Chondrocyte (in vitro differentiated cells): Measurements from ENCODE around the gene ANKRD39. TPM values are rescaled to one million over a fixed set of nuclear protein-coding genes. Genes with fewer than 3 reads are reported as not detected.
A peak's percentile ranks its signal among the peaks of the same experiment; 100 is the strongest.

ENCODE experiments used
- DNase-seq: peaks from one replicate; pipeline ENCODE4 v3.0.0; 2021; ENCODE audit warnings: mixed read lengths, low spot score
- H3K27ac Mint-ChIP-seq: one replicate; pipeline ENCODE4 v1.8.0; 2021; ENCODE audit warnings: mild to moderate bottlenecking, moderate library complexity, mixed read lengths; ENCODE audit not compliant: unreplicated experiment
- H3K27me3 Mint-ChIP-seq: 2 replicates; pipeline ENCODE4 v1.8.0; 2021; ENCODE audit warnings: low read depth, mixed read lengths
- H3K36me3 Mint-ChIP-seq: 2 replicates; pipeline ENCODE4 v1.8.0; 2021; ENCODE audit warnings: low read depth, mixed read lengths
- H3K4me1 Mint-ChIP-seq: 2 replicates; pipeline ENCODE4 v1.8.0; 2021; ENCODE audit warnings: low read depth, mild to moderate bottlenecking, mixed read lengths
- H3K4me3 Mint-ChIP-seq: one replicate; pipeline ENCODE4 v1.8.0; 2021; ENCODE audit warnings: mild to moderate bottlenecking, moderate library complexity, mixed read lengths; ENCODE audit not compliant: unreplicated experiment
- H3K9me3 Mint-ChIP-seq: 2 replicates; pipeline ENCODE4 v1.8.0; 2021; ENCODE audit warnings: low read depth, mixed read lengths
- CTCF ChIP-seq: fragments of 200-600 bp; sonication (generic); IDR thresholded peaks from 2 replicates; pipeline ENCODE4 v1.5.0; 2021; ENCODE audit warnings: antibody characterized with exemption, mild to moderate bottlenecking, moderate library complexity
- total RNA-seq: library from RNA; stranded (reverse); gene quantifications from 3 replicates; pipeline ENCODE4 v1.2.1, GENCODE V29; 2021

ANKRD39 gene
- total RNA-seq, 1 donor from 2014 or later = 7.9 TPM

GRCh38 chr2:96843538-96844268 lies 14.1 kb downstream of the ANKRD39 start, which contains the start of gene ANKRD23:
Gene ANKRD23 (minus strand): TSS chr2:96844021. CDS start chr2:96843992, 29 bp downstream.
- no peaks in the 10 kb centered on the region for H3K4me1 Mint-ChIP-seq
- peaks cover 6% of the 10 kb centered on the region for H3K36me3 Mint-ChIP-seq
- H3K27ac Mint-ChIP-seq = no peak within 1 kb of the TSS
- DNase-seq = no peak
- no peak for TF ChIP-seq CTCF
- no peaks in the 10 kb centered on the region for H3K27me3 Mint-ChIP-seq
- H3K9me3 Mint-ChIP-seq = no peaks in the 10 kb centered on the region
- H3K4me3 Mint-ChIP-seq = no peak within 1 kb of the TSS

GRCh38 chr2:96842600-96842999 lies 15.2 kb downstream of the ANKRD39 start:
- peak; percentile 90 for DNase-seq
- H3K4me1 Mint-ChIP-seq = no peaks in the 10 kb centered on the region
- H3K9me3 Mint-ChIP-seq = no peaks in the 10 kb centered on the region
- TF ChIP-seq CTCF = no peak
- peaks cover 4% of the 10 kb centered on the region for H3K36me3 Mint-ChIP-seq
- no peak overlapping the region for H3K4me3 Mint-ChIP-seq
- no peaks in the 10 kb centered on the region for H3K27me3 Mint-ChIP-seq
- no peak overlapping the region for H3K27ac Mint-ChIP-seq

GRCh38 chr2:96841701-96842495 lies 15.9 kb downstream of the ANKRD39 start:
- Mint-ChIP-seq H3K27me3 (no peaks in the 10 kb centered on the region), H3K9me3 (no peaks in the 10 kb centered on the region), H3K36me3 (peaks cover 1% of the 10 kb centered on the region), H3K27ac (no peak overlapping the region), H3K4me3 (no peak overlapping the region), H3K4me1 (no peaks in the 10 kb centered on the region)
- DNase-seq = peak; percentile 72
- TF ChIP-seq CTCF = no peak

GRCh38 chr2:96839875-96840850 lies 17.7 kb downstream of the ANKRD39 start:
- DNase-seq = peak; percentile 77
- Mint-ChIP-seq H3K4me1 (no peaks in the 10 kb centered on the region), H3K36me3 (peaks cover 1% of the 10 kb centered on the region), H3K9me3 (no peaks in the 10 kb centered on the region), H3K4me3 (no peak overlapping the region), H3K27ac (no peak overlapping the region), H3K27me3 (no peaks in the 10 kb centered on the region)
- TF ChIP-seq CTCF = no peak
